ENCODE results near the gene DLX1. TPM values are rescaled to one million over a fixed set of nuclear protein-coding genes. Genes with fewer than 3 reads are reported as not detected.

Gene DLX1
- total and polyA plus RNA-seq, 9 of the 15 experiments (the other 6 are each of a cell fraction or from before 2014, with no cell fraction given), result 1.9 to 26.2 (median 9.6) TPM

- no peak for TF ChIP-seq ZBTB40 (IDR thresholded peaks at IDR 0.05)
- no peak for TF ChIP-seq ZBTB40 (CRISPR knock-in tag; IDR thresholded peaks at IDR 0.05)
- peak; percentile 33 for TF ChIP-seq KDM5B (IDR thresholded peaks at IDR 0.05; ENCODE audit: insufficient replicate concordance, low read depth, low read length)
- no peak for TF ChIP-seq ZNF184 (CRISPR knock-in tag; IDR thresholded peaks at IDR 0.05)
- TF ChIP-seq, protein P1, sequence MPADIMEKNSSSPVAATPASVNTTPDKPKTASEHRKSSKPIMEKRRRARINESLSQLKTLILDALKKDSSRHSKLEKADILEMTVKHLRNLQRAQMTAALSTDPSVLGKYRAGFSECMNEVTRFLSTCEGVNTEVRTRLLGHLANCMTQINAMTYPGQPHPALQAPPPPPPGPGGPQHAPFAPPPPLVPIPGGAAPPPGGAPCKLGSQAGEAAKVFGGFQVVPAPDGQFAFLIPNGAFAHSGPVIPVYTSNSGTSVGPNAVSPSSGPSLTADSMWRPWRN (IDR thresholded peaks at IDR 0.05; ENCODE audit: low read depth), result no peak
- no peak for TF ChIP-seq ZNF57 (CRISPR knock-in tag; IDR thresholded peaks at IDR 0.05)
- TF ChIP-seq TAF7 (tag; IDR thresholded peaks at IDR 0.05), result no peak
- peak; percentile 33 for TF ChIP-seq ATF7 (IDR thresholded peaks at IDR 0.05)
- TF ChIP-seq HNRNPH1 (optimal IDR thresholded peaks at IDR 0.05; ENCODE audit: low read depth, low read length), result no peak
- TF ChIP-seq SP1 (CRISPR knock-in tag; IDR thresholded peaks at IDR 0.05), result no peak
- TF ChIP-seq XRCC4 (IDR thresholded peaks at IDR 0.05; ENCODE audit: extremely low read depth, insufficient read depth, insufficient read length), result no peak
- TF ChIP-seq CHD4 (IDR thresholded peaks at IDR 0.05; ENCODE audit: insufficient read depth, insufficient replicate concordance, low read depth, low read length, poor library complexity, severe bottlenecking), result no peak
- TF ChIP-seq NFRKB (IDR thresholded peaks at IDR 0.05; ENCODE audit: low read depth), result no peak; the same call in 1 of the 2 replicates
- TF ChIP-seq, protein P2, sequence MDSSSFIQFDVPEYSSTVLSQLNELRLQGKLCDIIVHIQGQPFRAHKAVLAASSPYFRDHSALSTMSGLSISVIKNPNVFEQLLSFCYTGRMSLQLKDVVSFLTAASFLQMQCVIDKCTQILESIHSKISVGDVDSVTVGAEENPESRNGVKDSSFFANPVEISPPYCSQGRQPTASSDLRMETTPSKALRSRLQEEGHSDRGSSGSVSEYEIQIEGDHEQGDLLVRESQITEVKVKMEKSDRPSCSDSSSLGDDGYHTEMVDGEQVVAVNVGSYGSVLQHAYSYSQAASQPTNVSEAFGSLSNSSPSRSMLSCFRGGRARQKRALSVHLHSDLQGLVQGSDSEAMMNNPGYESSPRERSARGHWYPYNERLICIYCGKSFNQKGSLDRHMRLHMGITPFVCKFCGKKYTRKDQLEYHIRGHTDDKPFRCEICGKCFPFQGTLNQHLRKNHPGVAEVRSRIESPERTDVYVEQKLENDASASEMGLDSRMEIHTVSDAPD (CRISPR knock-in tag; IDR thresholded peaks at IDR 0.05), result no peak
- TF ChIP-seq, protein P3, sequence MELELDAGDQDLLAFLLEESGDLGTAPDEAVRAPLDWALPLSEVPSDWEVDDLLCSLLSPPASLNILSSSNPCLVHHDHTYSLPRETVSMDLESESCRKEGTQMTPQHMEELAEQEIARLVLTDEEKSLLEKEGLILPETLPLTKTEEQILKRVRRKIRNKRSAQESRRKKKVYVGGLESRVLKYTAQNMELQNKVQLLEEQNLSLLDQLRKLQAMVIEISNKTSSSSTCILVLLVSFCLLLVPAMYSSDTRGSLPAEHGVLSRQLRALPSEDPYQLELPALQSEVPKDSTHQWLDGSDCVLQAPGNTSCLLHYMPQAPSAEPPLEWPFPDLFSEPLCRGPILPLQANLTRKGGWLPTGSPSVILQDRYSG (tag; conservative IDR thresholded peaks at IDR 0.05; ENCODE audit: low read depth), result no peak
- TF ChIP-seq, protein P4, sequence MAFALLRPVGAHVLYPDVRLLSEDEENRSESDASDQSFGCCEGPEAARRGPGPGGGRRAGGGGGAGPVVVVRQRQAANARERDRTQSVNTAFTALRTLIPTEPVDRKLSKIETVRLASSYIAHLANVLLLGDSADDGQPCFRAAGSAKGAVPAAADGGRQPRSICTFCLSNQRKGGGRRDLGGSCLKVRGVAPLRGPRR (CRISPR knock-in tag; IDR thresholded peaks at IDR 0.05), result no peak
These were observed 987 bp upstream of the DLX1 start (continued) for GRCh38 chr2:172084395-172084644.

Data from K562 (cell line).